IMR-90 (cell line): ENCODE data around the gene BUB1B. TPM values are rescaled to one million over a fixed set of nuclear protein-coding genes. Genes with fewer than 3 reads are reported as not detected.

ENCODE experiments used
- ATAC-seq: fragments of 200-7000 bp; cut with Tn5 transposase; 2 replicates; pipeline ENCODE4 v1.9.1; 2020; ENCODE audit warnings: low read depth, mild to moderate bottlenecking, moderate library complexity
- BruUV-seq: library from RNA; stranded (reverse); fragments of 400-500 nt; replicated peaks from 2 replicates; lab custom pipeline; 2021; lab: Mats Ljungman, UMichigan
- CTCF ChIA-PET: fragments of 300-600 bp; formaldehyde crosslinking; extraction: SDS; loops from one replicate; lab custom pipeline; 2021; ENCODE audit warnings: antibody characterized with exemption; lab: Yijun Ruan, JAX
- POLR2A ChIA-PET: fragments of 300-600 bp; sonication (Branson Sonifier 250); formaldehyde crosslinking; loops from one replicate; lab custom pipeline; 2022; ENCODE audit warnings: antibody characterized with exemption; ENCODE audit not compliant: unreplicated experiment; lab: Charles Lee
- DNase-seq: peaks from one replicate; pipeline ENCODE4 v3.0.0; 2013
- H2AFZ ChIP-seq: replicated peaks from 2 replicates; pipeline ENCODE3; 2013; ENCODE audit warnings: low read length, mild to moderate bottlenecking; ENCODE audit not compliant: poor library complexity
- H2AK5ac ChIP-seq: 2 replicates; pipeline ENCODE4 v1.6.1; 2013; ENCODE audit warnings: low read depth, low read length, inconsistent platforms
- H2AK9ac ChIP-seq: replicated peaks from 2 replicates; pipeline ENCODE3; 2013; ENCODE audit warnings: mild to moderate bottlenecking, low read depth, low read length, moderate library complexity; ENCODE audit not compliant: poor library complexity
- H2BK120ac ChIP-seq: 2 replicates; pipeline ENCODE4 v1.6.1; 2013; ENCODE audit warnings: low read depth, low read length, inconsistent platforms
- H2BK15ac ChIP-seq: 3 replicates; pipeline ENCODE4 v1.6.1; 2013; ENCODE audit warnings: low read depth, low read length, inconsistent platforms
- H2BK20ac ChIP-seq: 2 replicates; pipeline ENCODE4 v1.6.1; 2013; ENCODE audit warnings: low read depth, mild to moderate bottlenecking, inconsistent platforms, low read length, moderate library complexity
- H2BK5ac ChIP-seq: 2 replicates; pipeline ENCODE4 v1.6.1; 2013; ENCODE audit warnings: mild to moderate bottlenecking, low read depth, low read length, inconsistent platforms; ENCODE audit not compliant: poor library complexity, severe bottlenecking
- H3K14ac ChIP-seq: replicated peaks from 2 replicates; pipeline ENCODE4 v1.6.1; 2013; ENCODE audit warnings: low read depth, low read length, inconsistent platforms
- H3K18ac ChIP-seq: 2 replicates; pipeline ENCODE4 v1.6.1; 2013; ENCODE audit warnings: low read depth, low read length, control low read depth
- H3K23ac ChIP-seq: 2 replicates; pipeline ENCODE4 v1.6.1; 2013; ENCODE audit warnings: low read depth, low read length, inconsistent platforms
- H3K27ac ChIP-seq: 2 replicates; pipeline ENCODE4 v1.5.1; 2013; ENCODE audit warnings: mild to moderate bottlenecking, control low read depth, low read length; ENCODE audit not compliant: insufficient read depth
- H3K27me3 ChIP-seq: 2 replicates; pipeline ENCODE4 v1.6.1; 2013; ENCODE audit warnings: low read length; ENCODE audit not compliant: control insufficient read depth, insufficient read depth
- H3K36me3 ChIP-seq: 2 replicates; pipeline ENCODE4 v1.6.1; 2013; ENCODE audit warnings: low read length, mixed read lengths; ENCODE audit not compliant: control insufficient read depth, insufficient read depth
- H3K4ac ChIP-seq: 2 replicates; pipeline ENCODE4 v1.6.1; 2013; ENCODE audit warnings: low read depth, low read length, inconsistent platforms
- H3K4me1 ChIP-seq: 2 replicates; pipeline ENCODE4 v1.6.1; 2013; ENCODE audit warnings: low read length, mixed read lengths; ENCODE audit not compliant: control insufficient read depth, insufficient read depth
- H3K4me2 ChIP-seq: 2 replicates; pipeline ENCODE4 v1.6.1; 2013; ENCODE audit warnings: low read depth, mild to moderate bottlenecking, control low read depth, low read length, moderate library complexity
- H3K4me3 ChIP-seq: 2 replicates; pipeline ENCODE4 v1.5.1; 2013; ENCODE audit warnings: low read depth, mild to moderate bottlenecking, control low read depth, low read length, moderate library complexity; ENCODE audit not compliant: insufficient read depth
- H3K56ac ChIP-seq: 2 replicates; pipeline ENCODE4 v1.6.1; 2013; ENCODE audit warnings: low read length, inconsistent platforms; ENCODE audit not compliant: insufficient read depth; ENCODE audit errors: extremely low read depth
- H3K79me1 ChIP-seq, 2 experiments: 2 replicates each; pipeline ENCODE4 v1.6.1; 2013; ENCODE audit warnings: low read length in 2 of 2, inconsistent platforms in 1 of 2, low read depth in 1 of 2
- H3K9ac ChIP-seq: 2 replicates; pipeline ENCODE4 v1.6.1; 2013; ENCODE audit warnings: low read depth, low read length, control low read depth
- H3K9me1 ChIP-seq: 2 replicates; pipeline ENCODE4 v1.6.1; 2013; ENCODE audit warnings: low read length, inconsistent platforms; ENCODE audit not compliant: insufficient read depth
- H3K9me3 ChIP-seq: 2 replicates; pipeline ENCODE4 v1.6.1; 2013; ENCODE audit warnings: low read length; ENCODE audit not compliant: control insufficient read depth, insufficient read depth
- H4K20me1 ChIP-seq: 2 replicates; pipeline ENCODE4 v1.6.1; 2013; ENCODE audit warnings: low read length, inconsistent platforms; ENCODE audit not compliant: insufficient read depth
- H4K5ac ChIP-seq: 2 replicates; pipeline ENCODE4 v1.6.1; 2013; ENCODE audit warnings: mild to moderate bottlenecking, low read depth, low read length, control low read depth
- H4K8ac ChIP-seq, 2 experiments: 2 replicates each; pipeline ENCODE4 v1.6.1; 2013; ENCODE audit warnings: low read depth in 2 of 2, low read length in 2 of 2, control low read depth in 1 of 2, inconsistent platforms in 1 of 2
- H4K91ac ChIP-seq: 2 replicates; pipeline ENCODE4 v1.6.1; 2013; ENCODE audit warnings: low read depth, low read length, inconsistent platforms; ENCODE audit not compliant: insufficient read depth
- BHLHE40 ChIP-seq: fragments of 150-350 bp; IDR thresholded peaks from 2 replicates; pipeline ENCODE4 v1.6.1; 2016; ENCODE audit warnings: mild to moderate bottlenecking, low read depth, low read length
- CHD1 ChIP-seq: IDR thresholded peaks from 2 replicates; pipeline ENCODE4 v1.6.1; 2012; ENCODE audit warnings: low read depth, low read length, improper control_type of control experiment
- MAZ ChIP-seq: IDR thresholded peaks from 2 replicates; pipeline ENCODE4 v1.6.1; 2012; ENCODE audit warnings: low read depth, mild to moderate bottlenecking, low read length, improper control_type of control experiment, moderate library complexity, borderline replicate concordance
- MXI1 ChIP-seq: IDR thresholded peaks from 2 replicates; pipeline ENCODE4 v1.6.1; 2012; ENCODE audit warnings: low read depth, mild to moderate bottlenecking, low read length, moderate library complexity, borderline replicate concordance
- NFE2L2 ChIP-seq: fragments of 150-350 bp; IDR thresholded peaks from 2 replicates; pipeline ENCODE4 v1.6.1; 2016; ENCODE audit warnings: low read depth, mild to moderate bottlenecking, low read length
- RAD21 ChIP-seq: IDR thresholded peaks from 2 replicates; pipeline ENCODE4 v1.6.1; 2012; ENCODE audit warnings: low read length, improper control_type of control experiment
- WGBS, 2 experiments: methylation state at CpG; one replicate each; pipeline versions ENCODE4 v1.1.5 to v1.1.7; 2013; ENCODE audit warnings: missing lambda C conversion rate in 2 of 2; ENCODE audit not compliant: insufficient read length in 1 of 2; ENCODE audit errors: extremely low coverage in 2 of 2; 5-methylcytosine and 5-hydroxymethylcytosine counted together
- dilution Hi-C: fragments of 300-500 bp; cut with HindIII; formaldehyde crosslinking; loops from one replicate; pipeline ENCODE4 v1.14.3; 2018; ENCODE audit warnings: low sequenced_read_pairs; ENCODE audit not compliant: unreplicated experiment
- in situ Hi-C: fragments of 300-500 bp; cut with MboI; formaldehyde crosslinking; loops from 3 replicates; pipeline ENCODE4 v1.14.3; 2019; ENCODE audit warnings: low sequenced_read_pairs, inconsistent platforms, mixed read lengths
- intact Hi-C: fragments of 100-400 bp; cut with micrococcal nuclease; formaldehyde crosslinking; loops from 2 replicates; pipeline ENCODE4 v1.10.0; 2022
- polyA plus RNA-seq, 3 experiments: library from polyadenylated mRNA; depleted of rRNA; stranded (reverse); fragments of >200 nt; gene quantifications; 2 replicates each; pipeline ENCODE4 v1.2.3, GENCODE V29; 2012; ENCODE audit warnings: low replicate concordance in 1 of 3
- total RNA-seq: library from RNA; depleted of rRNA; stranded (reverse); fragments of >200 nt; gene quantifications from 2 replicates; pipeline ENCODE4 v1.2.3, GENCODE V29; 2012
- TF ChIP-seq, protein P1 (sequence below): fragments of 150-350 bp; IDR thresholded peaks from 2 replicates; pipeline ENCODE4 v1.6.1; 2017; ENCODE audit warnings: mild to moderate bottlenecking, antibody characterized with exemption, low read length, low read depth
- TF ChIP-seq, protein P2 (sequence below): conservative IDR thresholded peaks from 2 replicates; pipeline ENCODE4 v1.5.1; 2012; ENCODE audit warnings: mild to moderate bottlenecking, low read depth, low read length, improper control_type of control experiment

Gene BUB1B
- total and polyA plus RNA-seq, 2 of the 4 experiments (the other 2 are of a cell fraction): 15.6 to 24.7 TPM

DNA sequence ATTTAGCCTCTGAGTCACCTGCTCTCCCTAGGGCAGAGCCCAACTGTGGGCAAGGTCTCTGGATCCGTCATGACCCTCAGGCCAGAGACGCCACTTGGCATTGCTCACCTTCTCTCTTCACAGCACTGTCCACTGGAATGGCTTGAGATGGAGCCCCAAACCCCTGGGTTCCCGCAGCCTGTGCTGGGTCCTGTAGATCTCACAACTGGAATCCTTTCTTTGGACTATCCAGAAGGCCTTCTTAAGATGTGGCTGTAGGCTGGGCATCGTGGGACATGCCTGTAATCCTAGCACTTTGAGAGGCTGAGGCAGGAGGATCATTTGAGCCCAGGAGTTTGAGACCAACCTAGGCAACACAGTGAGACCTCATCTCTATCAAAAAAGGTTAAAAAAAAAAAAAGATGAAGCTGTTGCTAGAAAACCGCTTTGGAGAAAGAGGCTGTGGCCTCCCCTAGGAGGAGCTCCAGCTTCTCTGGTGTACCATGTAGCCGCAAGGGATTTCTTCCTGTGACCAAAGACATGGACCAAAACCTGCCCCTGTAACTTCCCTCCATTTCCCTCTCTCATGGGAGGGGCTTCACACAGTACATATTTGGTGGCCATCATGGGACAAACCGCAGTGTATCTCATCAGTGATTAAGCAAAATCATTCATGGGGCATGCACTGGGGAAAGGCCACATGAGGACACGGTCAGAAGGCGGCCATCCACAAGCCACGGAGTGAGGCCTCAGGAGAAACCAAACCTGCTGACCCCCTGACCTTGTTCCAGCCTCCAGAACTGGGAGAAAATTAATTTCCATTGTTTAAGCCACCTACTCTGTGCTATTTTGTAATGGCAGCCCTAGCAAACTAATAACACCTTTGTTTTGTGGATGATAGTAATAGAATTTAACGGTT lies 23.3 kb upstream of the BUB1B start:
- Histone ChIP-seq H2BK120ac (no peak overlapping the region), H4K20me1 (no peaks in the 10 kb centered on the region), H3K4me3 (no peak overlapping the region), H2BK20ac (no peak overlapping the region), H2AK9ac (no peak overlapping the region), H3K18ac (no peak overlapping the region), H3K4me2 (no peak overlapping the region), H4K5ac (no peak overlapping the region), H2BK15ac (no peak overlapping the region), H3K9ac (no peak overlapping the region), H3K9me3 (no peaks in the 10 kb centered on the region), H3K79me1 (no peaks in the 10 kb centered on the region), H2AK5ac (no peak overlapping the region), H3K9me1 (no peaks in the 10 kb centered on the region), H3K23ac (no peak overlapping the region), H3K14ac (no peak overlapping the region), H3K4ac (no peak overlapping the region), H3K27me3 (peaks cover 6% of the 10 kb centered on the region), H2AFZ (no peak overlapping the region), H3K56ac (no peak overlapping the region), H2BK5ac (no peak overlapping the region), H3K4me1 (no peaks in the 10 kb centered on the region), H4K8ac (no peak overlapping the region), H3K36me3 (no peaks in the 10 kb centered on the region), H3K27ac (no peak overlapping the region), H4K91ac (no peak overlapping the region)
- DNase-seq: no peak
- WGBS, 2 experiments: 80% methylated on average over 2 of the region's 11 CpGs; no CpG with 5 or more reads in 1 of the 2 experiments
- TF ChIP-seq CHD1 (no peak), NFE2L2 (no peak), MXI1 (no peak), RAD21 (no peak), BHLHE40 (no peak), MAZ (no peak)
- TF ChIP-seq, protein P1, sequence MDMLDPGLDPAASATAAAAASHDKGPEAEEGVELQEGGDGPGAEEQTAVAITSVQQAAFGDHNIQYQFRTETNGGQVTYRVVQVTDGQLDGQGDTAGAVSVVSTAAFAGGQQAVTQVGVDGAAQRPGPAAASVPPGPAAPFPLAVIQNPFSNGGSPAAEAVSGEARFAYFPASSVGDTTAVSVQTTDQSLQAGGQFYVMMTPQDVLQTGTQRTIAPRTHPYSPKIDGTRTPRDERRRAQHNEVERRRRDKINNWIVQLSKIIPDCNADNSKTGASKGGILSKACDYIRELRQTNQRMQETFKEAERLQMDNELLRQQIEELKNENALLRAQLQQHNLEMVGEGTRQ: no peak
- TF ChIP-seq, protein P2, sequence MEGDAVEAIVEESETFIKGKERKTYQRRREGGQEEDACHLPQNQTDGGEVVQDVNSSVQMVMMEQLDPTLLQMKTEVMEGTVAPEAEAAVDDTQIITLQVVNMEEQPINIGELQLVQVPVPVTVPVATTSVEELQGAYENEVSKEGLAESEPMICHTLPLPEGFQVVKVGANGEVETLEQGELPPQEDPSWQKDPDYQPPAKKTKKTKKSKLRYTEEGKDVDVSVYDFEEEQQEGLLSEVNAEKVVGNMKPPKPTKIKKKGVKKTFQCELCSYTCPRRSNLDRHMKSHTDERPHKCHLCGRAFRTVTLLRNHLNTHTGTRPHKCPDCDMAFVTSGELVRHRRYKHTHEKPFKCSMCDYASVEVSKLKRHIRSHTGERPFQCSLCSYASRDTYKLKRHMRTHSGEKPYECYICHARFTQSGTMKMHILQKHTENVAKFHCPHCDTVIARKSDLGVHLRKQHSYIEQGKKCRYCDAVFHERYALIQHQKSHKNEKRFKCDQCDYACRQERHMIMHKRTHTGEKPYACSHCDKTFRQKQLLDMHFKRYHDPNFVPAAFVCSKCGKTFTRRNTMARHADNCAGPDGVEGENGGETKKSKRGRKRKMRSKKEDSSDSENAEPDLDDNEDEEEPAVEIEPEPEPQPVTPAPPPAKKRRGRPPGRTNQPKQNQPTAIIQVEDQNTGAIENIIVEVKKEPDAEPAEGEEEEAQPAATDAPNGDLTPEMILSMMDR: no peak
- dilution Hi-C loops: no loop called here
- BruUV-seq: no TSS peak
- ATAC-seq: no peak
- in situ Hi-C loops: no loop called here
- ChIA-PET CTCF (interaction anchor here (0.6 kb wide), 1 partner anchor 137 kb away, joined by 4 read pairs; no protein-coding TSS in a partner anchor), POLR2A (no interaction called here)
- intact Hi-C loops: no loop called here
